NCI-H460 (cell line): ENCODE measurements around the gene GALNTL6. TPM values are rescaled to one million over a fixed set of nuclear protein-coding genes. Genes with fewer than 3 reads are reported as not detected.
"Not testable (repeated sequence)": the region's sequence is repeated elsewhere in the genome, so short reads cannot be mapped to it uniquely, and the experiment has no call there.

ENCODE experiments used
- DNase-seq: peaks from one replicate; pipeline ENCODE4 v3.0.0-alpha.2; 2016; ENCODE audit warnings: low read depth; ENCODE audit errors: extremely low read depth
- total RNA-seq: library from RNA; depleted of rRNA; stranded (reverse); fragments of >200 nt; shearing (Covaris generic); gene quantifications from 2 replicates; pipeline ENCODE4 v1.2.3, GENCODE V29; 2014

GALNTL6 gene
- total RNA-seq, 1 experiment from 2014 or later: 0.57 TPM

GRCh38 chr4:172996571-172997216 is 1183.5 kb downstream of the GALNTL6 start:
- no peak for DNase-seq

- no peak for DNase-seq
These were observed 1184.0 kb downstream of the GALNTL6 start for GRCh38 chr4:172997217-172997609.

DNA sequence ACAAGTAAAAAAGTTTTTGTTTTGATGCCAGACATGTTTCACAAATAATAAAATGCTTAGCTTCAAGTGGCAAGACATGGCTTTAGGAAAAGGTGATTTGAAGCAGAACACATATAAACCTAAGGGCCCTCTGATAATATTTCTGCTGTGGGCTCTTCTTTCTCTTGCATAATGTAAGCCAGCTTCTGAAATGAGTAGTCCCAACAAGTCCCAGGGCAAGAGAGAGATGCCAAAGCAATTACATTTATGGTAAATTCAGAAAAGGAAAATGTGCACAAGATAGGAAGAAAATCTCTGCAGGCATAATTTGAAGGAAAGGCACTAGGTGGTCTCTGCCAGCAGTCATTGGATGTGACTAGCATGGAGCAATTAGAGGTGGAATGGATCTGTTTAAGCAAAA is 1184.7 kb downstream of the GALNTL6 start:
- no peak for DNase-seq

DNA sequence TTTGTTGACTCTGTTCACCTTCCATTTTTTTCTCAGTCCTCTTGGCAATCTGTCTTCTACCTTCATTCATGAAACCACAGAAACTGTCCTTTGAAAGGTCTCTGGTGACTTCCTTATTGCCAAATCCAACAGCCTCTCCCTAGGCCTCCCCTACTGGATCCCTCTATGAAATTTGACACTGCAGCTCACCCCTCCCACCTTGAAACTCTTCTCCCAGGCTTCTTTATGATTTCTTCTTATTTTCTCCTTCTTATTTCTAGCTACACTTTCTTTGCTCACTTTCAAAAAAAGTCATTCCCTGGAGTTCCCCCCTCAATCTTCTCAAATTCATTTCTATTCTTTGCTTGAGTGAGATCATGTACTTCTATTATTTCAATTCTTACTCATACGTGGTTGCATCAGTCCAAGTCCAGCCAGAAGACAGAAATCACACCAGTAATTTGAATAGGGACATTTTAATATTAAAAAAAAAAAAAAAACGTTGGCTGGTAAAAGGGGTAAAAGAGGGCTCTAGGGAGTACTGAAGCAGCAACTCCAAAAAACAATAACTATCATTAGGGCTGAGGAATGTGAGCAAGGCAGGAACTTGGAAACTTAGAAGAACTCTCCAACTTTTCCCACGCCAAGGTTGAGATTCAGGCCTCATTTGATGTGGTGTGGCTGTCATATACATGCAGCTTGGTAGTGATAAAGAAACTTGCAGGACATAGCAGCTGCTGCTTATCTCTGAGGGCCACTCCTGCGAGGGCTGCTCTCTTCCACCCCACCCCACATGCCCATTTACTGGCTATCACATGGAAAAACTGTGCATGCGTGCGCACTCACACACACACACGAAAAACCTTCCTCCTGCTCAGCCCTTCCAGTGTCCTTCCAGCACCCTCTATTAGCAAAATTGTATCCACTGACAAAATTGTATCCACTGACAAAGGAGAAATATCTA is 1185.6 kb downstream of the GALNTL6 start:
- no peak for DNase-seq

GRCh38 chr4:173001571-173001970 is 1188.4 kb downstream of the GALNTL6 start:
- no peak for DNase-seq

GRCh38 chr4:173002830-173003561 is 1189.8 kb downstream of the GALNTL6 start:
- DNase-seq: no peak

DNA sequence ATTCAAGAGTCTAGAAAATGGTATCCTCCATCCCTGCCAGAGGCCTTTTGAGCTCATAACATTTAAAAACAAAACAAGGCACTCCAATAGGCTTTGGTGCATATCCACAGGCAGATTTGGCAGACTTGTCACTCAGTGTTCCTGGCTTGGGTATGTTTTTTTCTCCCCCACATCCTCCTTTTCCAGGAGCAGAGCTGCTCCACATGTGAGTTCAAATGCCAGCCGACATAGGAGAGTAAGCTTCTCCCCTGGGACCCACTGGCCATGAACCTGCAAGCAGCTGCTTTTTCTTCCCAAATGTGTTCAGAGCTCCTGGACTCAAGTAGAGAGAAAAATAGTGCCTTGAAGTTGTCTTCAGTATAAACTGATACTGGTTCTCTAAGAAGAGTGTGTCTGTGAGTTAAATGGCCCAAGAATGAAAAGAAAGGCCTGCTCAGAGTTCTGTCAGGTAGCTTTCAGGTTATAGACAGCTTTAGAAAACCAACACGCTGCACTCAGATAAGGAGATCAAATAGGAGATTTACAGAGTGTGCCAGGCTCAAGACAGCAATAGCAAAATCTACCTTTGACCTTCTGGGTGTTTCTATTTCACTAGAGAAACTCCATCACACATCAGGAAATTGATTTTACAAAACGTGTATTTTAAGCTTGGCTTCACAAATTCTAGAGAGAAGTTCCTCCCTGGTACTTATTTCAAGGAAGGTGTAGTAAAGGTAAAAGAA is 1192.9 kb downstream of the GALNTL6 start:
- DNase-seq: no peak

- DNase-seq: no peak
These were observed 1195.2 kb downstream of the GALNTL6 start for GRCh38 chr4:173008436-173008835.

GRCh38 chr4:173009129-173009823 is 1196.1 kb downstream of the GALNTL6 start:
- no peak for DNase-seq

- DNase-seq: no peak
These were observed 1199.4 kb downstream of the GALNTL6 start for GRCh38 chr4:173012608-173013007.

- peak; percentile 17 for DNase-seq
These were observed 1200.2 kb downstream of the GALNTL6 start for GRCh38 chr4:173013232-173013930.

GRCh38 chr4:173014113-173014558 is 1200.9 kb downstream of the GALNTL6 start:
- DNase-seq: no peak

DNA sequence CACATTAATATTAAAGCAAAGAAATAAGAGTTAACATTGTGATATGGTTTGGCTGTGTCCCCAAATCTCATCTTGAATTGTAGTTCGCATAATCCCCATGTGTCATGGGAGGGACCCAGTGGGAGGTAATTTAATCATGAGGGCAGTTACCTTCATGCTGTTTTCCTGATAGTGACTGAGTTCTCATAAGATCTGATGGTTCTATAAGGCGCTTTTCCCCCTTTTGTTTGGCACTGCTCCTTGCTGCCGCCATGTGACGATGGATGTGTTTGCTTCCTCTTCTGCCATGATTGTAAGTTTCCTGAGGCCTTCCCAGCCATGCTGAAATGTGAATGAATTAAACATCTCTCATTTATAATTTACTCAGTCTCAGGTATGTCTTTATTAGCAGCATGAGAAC is 1201.6 kb downstream of the GALNTL6 start:
- no peak for DNase-seq

DNA sequence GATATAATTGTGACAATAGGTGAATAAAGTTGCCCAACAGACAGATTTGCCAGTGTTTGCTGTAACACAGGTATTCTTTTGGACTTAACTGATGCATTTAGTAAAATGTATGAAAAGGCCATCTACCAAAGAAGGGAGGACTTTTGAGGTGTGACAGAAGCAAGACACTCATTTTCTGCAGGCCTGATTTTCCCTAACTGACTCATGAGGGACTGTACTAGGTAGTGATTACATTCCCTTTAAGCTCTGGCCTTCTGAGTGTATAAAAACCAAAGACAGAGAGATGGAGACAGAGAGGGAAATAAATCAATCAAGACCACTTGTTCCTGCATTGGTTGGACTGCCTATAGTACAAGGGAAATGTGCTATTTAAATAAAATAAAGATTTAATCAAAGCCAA is 1204.6 kb downstream of the GALNTL6 start:
- DNase-seq: no peak

DNA sequence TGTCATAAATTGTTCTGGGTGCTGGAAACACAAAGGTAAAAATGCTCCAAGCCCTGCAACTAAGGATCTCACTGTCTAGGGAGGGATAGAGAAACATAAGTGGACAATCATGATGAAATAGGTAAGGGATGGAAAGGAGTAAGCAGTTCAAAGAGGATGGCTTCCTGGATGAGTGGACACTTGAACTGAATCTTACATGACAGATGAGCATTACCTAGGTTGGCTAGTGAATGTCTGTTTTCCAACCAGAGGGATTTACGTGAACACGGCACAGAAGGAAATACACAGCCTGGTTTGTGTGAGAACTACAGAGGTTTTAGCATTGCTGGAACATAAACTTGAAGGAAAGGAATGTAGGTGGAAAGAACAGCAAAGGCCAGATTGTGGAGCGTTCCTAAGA is 1205.2 kb downstream of the GALNTL6 start:
- DNase-seq: no peak

DNA sequence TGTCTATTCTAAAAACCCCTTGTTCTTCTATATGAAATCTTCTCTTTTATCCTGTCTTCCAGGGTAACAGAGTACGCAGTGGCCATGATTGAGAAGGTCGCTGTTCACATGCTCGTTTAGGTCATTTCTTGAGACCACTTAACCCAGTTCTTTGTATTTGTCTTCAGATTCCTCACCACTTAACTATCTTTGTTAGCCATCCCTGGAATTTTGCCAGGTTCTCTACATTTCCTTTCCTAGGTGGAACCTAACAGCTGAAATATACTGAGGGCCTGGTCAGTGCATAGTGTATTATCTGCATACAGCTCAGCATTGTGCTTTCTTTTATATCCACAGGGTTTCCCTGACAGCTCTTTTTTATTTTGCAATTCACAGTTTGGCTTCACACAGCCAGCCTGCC is 1206.5 kb downstream of the GALNTL6 start:
- no peak for DNase-seq

DNA sequence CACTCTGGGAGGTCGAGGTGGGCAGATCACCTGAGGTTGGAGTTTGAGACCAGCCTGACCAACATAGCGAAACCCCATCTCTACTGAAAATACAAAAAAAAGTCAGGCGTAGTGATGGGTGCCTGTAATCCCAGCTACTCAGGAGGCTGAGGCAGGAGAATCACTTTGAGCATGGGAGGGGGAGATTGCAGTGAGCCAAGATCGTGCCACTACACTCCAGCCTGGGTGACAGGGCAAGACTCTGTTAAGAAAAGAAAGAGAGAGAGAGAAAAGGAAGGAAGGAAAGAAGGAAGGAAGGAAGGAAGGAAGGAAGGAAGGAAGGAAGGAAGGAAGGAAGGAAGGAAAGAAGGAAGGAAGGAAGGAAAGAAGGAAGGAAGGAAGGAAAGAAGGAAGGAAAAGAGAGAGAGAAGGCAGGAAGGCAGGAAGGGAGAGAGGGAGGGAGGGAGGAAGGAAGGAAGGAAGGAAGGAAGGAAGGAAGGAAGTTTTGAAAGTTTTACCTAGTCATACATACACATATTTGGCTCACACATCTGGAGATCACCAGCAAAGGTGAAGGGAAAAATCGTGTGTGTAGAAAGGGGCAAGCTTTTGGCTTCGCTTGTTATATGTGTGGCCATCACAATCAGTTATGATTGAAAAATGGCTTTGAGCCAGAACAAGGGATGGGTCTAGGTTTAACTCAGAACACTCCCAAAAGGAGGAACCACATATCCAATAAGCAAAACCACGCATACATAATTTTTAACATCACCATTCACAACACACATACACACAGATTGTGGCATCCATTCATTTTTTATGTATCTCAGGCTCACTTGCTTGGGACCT is 1208.8 kb downstream of the GALNTL6 start:
- not testable (repeated sequence) for DNase-seq

DNA sequence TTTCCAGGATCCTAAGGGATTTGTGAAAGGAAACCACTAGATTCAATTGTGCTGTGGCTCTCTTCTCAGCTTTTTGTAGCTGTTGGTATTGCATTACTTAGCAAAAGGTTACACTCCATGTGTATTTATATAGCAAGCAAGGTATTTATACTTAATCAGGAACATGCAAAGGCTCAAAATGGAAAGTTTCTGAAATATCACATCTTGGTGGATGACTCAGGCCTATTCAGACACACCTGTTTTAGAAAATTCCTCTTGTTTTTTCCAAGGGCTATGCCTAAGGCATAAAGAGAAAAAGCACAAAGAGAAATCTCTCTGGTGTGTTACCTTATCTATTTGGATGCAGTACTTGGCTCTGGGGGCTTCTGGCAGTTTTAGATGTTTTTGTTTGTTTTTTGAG is 1211.0 kb downstream of the GALNTL6 start:
- DNase-seq: no peak
